ENCODE measurements around the gene UBE2D4. TPM values are rescaled to one million over a fixed set of nuclear protein-coding genes. Genes with fewer than 3 reads are reported as not detected.
"Not testable (repeated sequence)": the region's sequence is repeated elsewhere in the genome, so short reads cannot be mapped to it uniquely, and the experiment has no call there.

The UBE2D4 gene
- total RNA-seq, 1 experiment from 2014 or later, result 6.4 TPM

- no peak for DNase-seq
- H2BK15ac ChIP-seq (ENCODE audit: low read depth, low read length), result no peak overlapping the region
- no peaks in the 10 kb centered on the region for H4K20me1 ChIP-seq (ENCODE audit: control insufficient read depth, insufficient read depth, insufficient read length)
- no peak overlapping the region for H3K23ac ChIP-seq (ENCODE audit: insufficient read length, low read depth, low read length)
- Mint-ChIP-seq H3K4me1 (peaks cover 0 to 6% of the 10 kb centered on the region in 2 experiments; a peak in 1 of 4 replicates), H3K27ac (no peak overlapping the region), H3K27me3 (ENCODE audit: low read depth) (no peaks in the 10 kb centered on the region; the same call in 1 of the 2 replicates), H3K4me3 (no peak overlapping the region), H3K36me3 (ENCODE audit: insufficient read depth in 1 of 3, low read depth in 3 of 3) (peaks cover 10 to 13% (median 11%) of the 10 kb centered on the region in 3 experiments; a peak in 5 of 7 replicates), H3K9me3 (peaks cover 4 to 6% of the 10 kb centered on the region in 2 experiments; a peak in 3 of 5 replicates)
- no peak overlapping the region for H3K14ac ChIP-seq (ENCODE audit: insufficient read depth, low read length)
- H4K5ac ChIP-seq (ENCODE audit: insufficient read length, low read depth, low read length), result no peak overlapping the region
- H3K4me2 ChIP-seq (ENCODE audit: insufficient read depth, insufficient read length, low read length), result no peak overlapping the region
- H2BK20ac ChIP-seq (ENCODE audit: low read depth, low read length, poor library complexity, severe bottlenecking), result no peak overlapping the region
- no peaks in the 10 kb centered on the region for H3K23me2 ChIP-seq (ENCODE audit: insufficient read length, low read depth, low read length, poor library complexity, severe bottlenecking)
- no peak overlapping the region for H4K8ac ChIP-seq (replicated peaks; ENCODE audit: insufficient read length, low read depth, low read length)
- no peak overlapping the region for H2BK120ac ChIP-seq (ENCODE audit: low read depth, low read length, poor library complexity, severe bottlenecking)
- H3K79me1 ChIP-seq (ENCODE audit: insufficient read depth, low read depth, low read length, poor library complexity, severe bottlenecking), result no peaks in the 10 kb centered on the region
- H2BK5ac ChIP-seq (ENCODE audit: insufficient read length, low read length), result no peak overlapping the region
- no peak overlapping the region for H3K18ac ChIP-seq (ENCODE audit: insufficient read length, low read depth, low read length)
- H3K9ac ChIP-seq (ENCODE audit: extremely low read depth, insufficient read length, low read length), result no peak overlapping the region
- no peak overlapping the region for H3T11ph ChIP-seq (ENCODE audit: low read length)
- TF ChIP-seq, protein P1, sequence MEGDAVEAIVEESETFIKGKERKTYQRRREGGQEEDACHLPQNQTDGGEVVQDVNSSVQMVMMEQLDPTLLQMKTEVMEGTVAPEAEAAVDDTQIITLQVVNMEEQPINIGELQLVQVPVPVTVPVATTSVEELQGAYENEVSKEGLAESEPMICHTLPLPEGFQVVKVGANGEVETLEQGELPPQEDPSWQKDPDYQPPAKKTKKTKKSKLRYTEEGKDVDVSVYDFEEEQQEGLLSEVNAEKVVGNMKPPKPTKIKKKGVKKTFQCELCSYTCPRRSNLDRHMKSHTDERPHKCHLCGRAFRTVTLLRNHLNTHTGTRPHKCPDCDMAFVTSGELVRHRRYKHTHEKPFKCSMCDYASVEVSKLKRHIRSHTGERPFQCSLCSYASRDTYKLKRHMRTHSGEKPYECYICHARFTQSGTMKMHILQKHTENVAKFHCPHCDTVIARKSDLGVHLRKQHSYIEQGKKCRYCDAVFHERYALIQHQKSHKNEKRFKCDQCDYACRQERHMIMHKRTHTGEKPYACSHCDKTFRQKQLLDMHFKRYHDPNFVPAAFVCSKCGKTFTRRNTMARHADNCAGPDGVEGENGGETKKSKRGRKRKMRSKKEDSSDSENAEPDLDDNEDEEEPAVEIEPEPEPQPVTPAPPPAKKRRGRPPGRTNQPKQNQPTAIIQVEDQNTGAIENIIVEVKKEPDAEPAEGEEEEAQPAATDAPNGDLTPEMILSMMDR (conservative IDR thresholded peaks at IDR 0.05), result no peak
- no peak overlapping the region for H3K56ac ChIP-seq (ENCODE audit: insufficient read length, low read depth, low read length)
- no peaks in the 10 kb centered on the region for H3K79me2 ChIP-seq (ENCODE audit: insufficient read depth, low read length)
- no peak overlapping the region for H3K4ac ChIP-seq (ENCODE audit: low read depth, low read length)
- no peaks in the 10 kb centered on the region for H3K27me3 ChIP-seq (ENCODE audit: insufficient read depth, low read length)
- WGBS (ENCODE audit: extremely low coverage, insufficient read length, low lambda C conversion rate), result no CpG with 5 or more reads among the region's 1 CpG
- H3K27ac ChIP-seq (ENCODE audit: insufficient read length, low read depth, low read length), result no peak overlapping the region
- no peak overlapping the region for H2AK5ac ChIP-seq (ENCODE audit: insufficient read length, low read length)
- no peaks in the 10 kb centered on the region for H3K9me3 ChIP-seq (ENCODE audit: control insufficient read depth, low read depth, low read length)
- H4K91ac ChIP-seq (ENCODE audit: insufficient read length, low read depth, low read length), result no peak overlapping the region
- no peaks in the 10 kb centered on the region for H3K4me1 ChIP-seq (ENCODE audit: insufficient read depth, low read length)
- no peak overlapping the region for H2BK12ac ChIP-seq (ENCODE audit: insufficient read length, low read depth, low read length)
- H2AFZ ChIP-seq (ENCODE audit: low read length), result no peak overlapping the region
Observed at GRCh38 chr7:43960933-43961332, 34.7 kb downstream of the UBE2D4 start.

GRCh38 chr7:43966392-43966791 lies 40.2 kb downstream of the UBE2D4 start:
- not testable (repeated sequence) for H3K4me2 ChIP-seq (ENCODE audit: insufficient read depth, insufficient read length, low read length); H3K9me3 Mint-ChIP-seq; H2BK12ac ChIP-seq (ENCODE audit: insufficient read length, low read depth, low read length); H3K4me3 Mint-ChIP-seq; H3K27me3 Mint-ChIP-seq (ENCODE audit: low read depth); H4K91ac ChIP-seq (ENCODE audit: insufficient read length, low read depth, low read length); H3K27ac ChIP-seq (ENCODE audit: insufficient read length, low read depth, low read length); H3K27ac Mint-ChIP-seq; H4K5ac ChIP-seq (ENCODE audit: insufficient read length, low read depth, low read length); H3K9ac ChIP-seq (ENCODE audit: extremely low read depth, insufficient read length, low read length); H3K56ac ChIP-seq (ENCODE audit: insufficient read length, low read depth, low read length); H3K18ac ChIP-seq (ENCODE audit: insufficient read length, low read depth, low read length); H4K8ac ChIP-seq (replicated peaks; ENCODE audit: insufficient read length, low read depth, low read length); H3K23me2 ChIP-seq (ENCODE audit: insufficient read length, low read depth, low read length, poor library complexity, severe bottlenecking); H2BK15ac ChIP-seq (ENCODE audit: low read depth, low read length); H2BK20ac ChIP-seq (ENCODE audit: low read depth, low read length, poor library complexity, severe bottlenecking); H3K79me1 ChIP-seq (ENCODE audit: insufficient read depth, low read depth, low read length, poor library complexity, severe bottlenecking); DNase-seq; H4K20me1 ChIP-seq (ENCODE audit: control insufficient read depth, insufficient read depth, insufficient read length); H3K23ac ChIP-seq (ENCODE audit: insufficient read length, low read depth, low read length); H2BK5ac ChIP-seq (ENCODE audit: insufficient read length, low read length); H3K79me2 ChIP-seq (ENCODE audit: insufficient read depth, low read length); H3K9me3 ChIP-seq (ENCODE audit: control insufficient read depth, low read depth, low read length); H3K14ac ChIP-seq (ENCODE audit: insufficient read depth, low read length); H3K27me3 ChIP-seq (ENCODE audit: insufficient read depth, low read length); H3K4ac ChIP-seq (ENCODE audit: low read depth, low read length); H3K4me1 ChIP-seq (ENCODE audit: insufficient read depth, low read length); H3K36me3 Mint-ChIP-seq (ENCODE audit: insufficient read depth in 1 of 3, low read depth in 3 of 3); H3T11ph ChIP-seq (ENCODE audit: low read length); H2AFZ ChIP-seq (ENCODE audit: low read length); H2BK120ac ChIP-seq (ENCODE audit: low read depth, low read length, poor library complexity, severe bottlenecking); H3K4me1 Mint-ChIP-seq; H2AK5ac ChIP-seq (ENCODE audit: insufficient read length, low read length)
- WGBS (ENCODE audit: extremely low coverage, insufficient read length, low lambda C conversion rate), result no CpG with 5 or more reads among the region's 3 CpGs
